Astrocyte of the hippocampus (primary cell): ENCODE results near the gene B4GALT7.
"Not testable (repeated sequence)": the region's sequence is repeated elsewhere in the genome, so short reads cannot be mapped to it uniquely, and the experiment has no call there.

Experiments used
- DNase-seq: peaks from one replicate; pipeline ENCODE4 v3.0.0; 2011; ENCODE audit warnings: low read depth, low spot score

The B4GALT7 gene, protein sequence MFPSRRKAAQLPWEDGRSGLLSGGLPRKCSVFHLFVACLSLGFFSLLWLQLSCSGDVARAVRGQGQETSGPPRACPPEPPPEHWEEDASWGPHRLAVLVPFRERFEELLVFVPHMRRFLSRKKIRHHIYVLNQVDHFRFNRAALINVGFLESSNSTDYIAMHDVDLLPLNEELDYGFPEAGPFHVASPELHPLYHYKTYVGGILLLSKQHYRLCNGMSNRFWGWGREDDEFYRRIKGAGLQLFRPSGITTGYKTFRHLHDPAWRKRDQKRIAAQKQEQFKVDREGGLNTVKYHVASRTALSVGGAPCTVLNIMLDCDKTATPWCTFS

DNA sequence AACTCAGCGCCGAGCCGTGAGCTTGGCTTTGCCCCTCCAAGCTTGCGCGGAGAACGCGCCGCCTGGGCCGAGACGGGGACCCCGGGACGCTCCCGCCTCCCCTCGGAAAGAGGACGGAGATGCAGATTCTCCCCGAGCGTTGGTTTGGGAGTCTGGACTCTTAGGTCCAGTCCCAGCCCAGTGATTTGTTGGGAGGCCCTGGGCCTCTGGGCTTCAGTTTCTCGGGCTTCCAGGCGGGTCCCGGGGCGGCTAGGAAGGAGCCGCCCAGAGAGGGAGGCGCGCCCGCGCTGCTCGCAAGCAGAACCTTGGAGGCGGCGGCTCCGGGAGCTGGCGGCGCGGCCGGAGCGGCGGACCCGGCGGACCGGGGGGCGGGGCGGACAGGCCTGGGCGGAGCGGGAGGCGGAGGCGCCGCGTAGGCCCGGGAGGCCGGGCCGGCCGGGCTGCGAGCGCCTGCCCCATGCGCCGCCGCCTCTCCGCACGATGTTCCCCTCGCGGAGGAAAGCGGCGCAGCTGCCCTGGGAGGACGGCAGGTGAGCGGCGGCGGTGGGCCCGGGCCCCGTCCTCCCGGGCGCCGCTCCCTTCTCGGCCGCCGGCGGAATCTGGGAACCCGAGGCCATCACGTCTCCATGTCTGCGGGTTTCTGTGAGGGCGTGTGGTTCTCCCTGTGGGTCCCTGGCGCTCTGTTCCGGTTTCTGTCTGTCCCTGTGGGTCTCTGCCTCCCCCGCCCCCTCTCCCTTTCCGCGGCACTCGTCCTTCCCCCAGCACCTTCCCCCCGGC is at the start of gene B4GALT7:
Gene B4GALT7, plus strand, starts transcription at position 402 of the 777 bp plus-strand sequence. Its CDS starts 79 bp downstream, at position 481.
- peak; percentile 95 for DNase-seq

DNA sequence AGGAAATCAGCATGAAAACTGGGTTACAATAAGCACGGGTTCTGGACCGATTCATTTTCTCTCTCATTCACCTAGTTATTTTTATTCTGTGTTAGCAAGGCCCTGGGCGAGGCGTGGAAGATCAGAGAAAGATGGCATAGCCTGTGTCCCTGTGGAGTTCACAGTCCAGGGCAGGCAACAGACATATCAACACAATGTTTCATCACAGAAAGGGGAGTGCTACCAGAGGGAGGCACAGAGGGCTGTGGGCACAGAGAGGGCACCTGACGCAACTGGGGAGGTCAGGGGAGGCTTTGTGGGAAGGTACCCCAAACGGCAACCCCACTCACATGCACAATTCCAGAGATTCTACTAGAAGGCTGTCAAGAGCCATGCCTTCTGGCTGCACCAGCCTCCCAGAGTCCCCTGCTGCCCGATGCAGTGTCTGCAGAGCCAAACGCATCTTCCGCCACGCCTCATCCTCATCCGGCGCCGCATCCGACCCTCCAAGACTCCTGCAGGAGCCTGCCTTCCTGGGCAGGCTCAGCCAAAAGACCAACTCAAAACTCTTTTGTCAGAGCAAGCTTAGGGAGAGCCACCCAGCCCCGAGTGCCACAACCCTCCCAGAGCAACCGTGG is 47.0 kb upstream of the B4GALT7 start:
- DNase-seq = peak; percentile 25

DNA sequence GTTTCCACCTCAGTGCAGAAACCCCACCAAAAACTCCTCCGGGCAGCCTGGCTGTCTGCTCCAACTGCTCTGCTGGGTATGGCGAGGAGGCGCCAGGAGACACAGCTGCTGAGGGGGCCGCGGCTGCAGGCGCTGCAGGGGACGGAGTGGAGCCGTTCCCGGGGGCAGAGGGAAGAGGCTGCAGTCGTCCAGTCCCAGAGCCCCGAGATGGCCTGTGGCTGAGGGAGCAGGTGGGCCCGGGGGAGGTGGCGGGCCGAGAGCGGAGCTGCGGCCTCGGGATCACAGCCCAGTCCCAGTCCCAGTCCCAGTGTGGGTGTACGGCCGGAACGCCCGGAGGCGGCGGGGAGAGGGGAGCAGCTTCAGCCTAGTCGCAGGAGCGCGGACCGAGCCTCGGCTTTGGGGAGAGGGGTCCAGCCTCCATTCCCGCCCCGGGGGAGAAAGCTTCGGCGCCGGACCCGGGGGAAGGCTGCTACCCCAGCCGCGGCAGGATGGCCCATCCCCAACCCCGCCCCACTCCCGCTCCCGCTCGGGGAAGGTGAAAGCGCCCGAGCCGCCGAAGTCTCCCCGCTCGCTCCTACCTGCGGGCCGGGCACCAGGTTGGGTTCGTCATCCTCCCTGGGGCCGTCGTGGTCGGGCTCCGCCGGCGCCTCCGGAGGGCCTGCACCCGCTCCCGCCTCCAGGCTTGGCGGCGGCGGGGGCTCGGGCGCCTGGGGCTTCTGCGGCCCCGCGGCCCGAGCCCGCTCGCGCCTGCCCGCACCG is 46.1 kb upstream of the B4GALT7 start:
- peak; percentile 59 for DNase-seq

DNA sequence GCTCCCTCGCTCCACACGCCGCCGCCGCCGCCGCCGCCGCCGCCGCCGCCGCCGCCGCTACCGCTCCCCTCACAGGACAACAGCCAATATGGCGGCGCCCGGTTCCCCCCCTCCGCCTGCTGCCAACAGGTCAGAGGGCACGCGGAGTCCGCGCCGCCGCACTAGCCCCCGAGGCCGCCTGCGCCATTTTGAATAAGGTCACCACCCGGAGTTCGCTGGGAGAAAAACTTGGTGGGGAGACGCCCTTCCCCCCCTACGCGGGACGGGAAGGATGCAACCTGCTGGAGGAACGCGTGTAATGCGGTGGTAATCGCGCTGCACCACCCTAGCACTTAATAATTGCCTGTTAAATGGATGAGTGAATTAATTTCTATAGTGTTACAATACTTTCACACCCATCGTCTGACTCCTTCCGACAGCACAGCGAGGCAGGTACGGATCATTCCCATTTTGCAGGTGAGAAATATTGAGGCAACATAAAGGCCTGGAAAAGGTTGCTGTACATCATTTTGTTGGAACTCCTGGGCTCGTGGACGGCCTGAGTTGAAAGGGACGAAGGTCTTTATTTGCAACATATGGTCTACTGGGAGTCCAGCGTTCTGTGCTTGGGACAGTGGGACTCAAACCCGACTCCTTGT is 45.3 kb upstream of the B4GALT7 start, which contains the start of gene FAM193B:
Gene FAM193B, minus strand, starts transcription at position 90 of the 638 bp plus-strand sequence. CDS start 105 bp downstream, outside the sequence.
- peak; percentile 97 for DNase-seq

DNA sequence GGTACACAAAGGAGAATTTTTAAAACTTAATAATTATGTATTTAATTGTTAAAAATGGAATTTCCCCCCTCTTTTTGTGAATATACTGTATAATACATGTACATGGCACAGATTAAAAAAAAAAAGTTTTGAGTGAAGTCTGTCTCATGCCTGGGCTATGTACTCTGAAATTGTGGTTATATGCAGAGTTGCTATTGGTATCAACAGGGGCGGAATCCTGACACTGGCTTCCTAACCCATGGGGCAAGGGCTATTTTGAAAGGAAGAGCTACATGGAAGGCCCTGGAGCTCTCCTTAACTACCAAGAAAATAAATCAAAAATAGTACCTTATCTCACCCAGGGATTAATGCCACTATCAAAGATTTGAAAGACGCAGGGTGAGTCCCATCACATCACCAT is 44.7 kb upstream of the B4GALT7 start:
- no peak for DNase-seq

DNA sequence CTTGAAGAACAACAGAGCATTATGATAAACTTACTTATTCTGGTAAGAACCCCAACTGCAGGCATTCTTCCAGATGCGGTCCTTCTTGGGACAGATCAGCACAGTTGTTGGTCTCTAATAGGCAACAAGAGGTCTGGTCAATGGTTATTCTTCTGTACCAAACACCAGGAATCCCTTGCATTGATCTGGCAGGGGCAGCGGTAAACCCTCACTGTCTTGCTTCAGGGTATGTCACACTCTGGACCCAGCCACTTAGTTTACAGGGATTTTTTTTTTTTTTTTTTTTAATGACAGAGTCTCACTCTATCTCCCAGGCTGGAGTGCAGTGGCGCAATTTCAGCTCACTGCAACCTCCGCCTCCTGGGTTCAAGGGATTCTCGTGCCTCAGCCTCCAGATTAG is 44.3 kb upstream of the B4GALT7 start:
- no peak for DNase-seq

DNA sequence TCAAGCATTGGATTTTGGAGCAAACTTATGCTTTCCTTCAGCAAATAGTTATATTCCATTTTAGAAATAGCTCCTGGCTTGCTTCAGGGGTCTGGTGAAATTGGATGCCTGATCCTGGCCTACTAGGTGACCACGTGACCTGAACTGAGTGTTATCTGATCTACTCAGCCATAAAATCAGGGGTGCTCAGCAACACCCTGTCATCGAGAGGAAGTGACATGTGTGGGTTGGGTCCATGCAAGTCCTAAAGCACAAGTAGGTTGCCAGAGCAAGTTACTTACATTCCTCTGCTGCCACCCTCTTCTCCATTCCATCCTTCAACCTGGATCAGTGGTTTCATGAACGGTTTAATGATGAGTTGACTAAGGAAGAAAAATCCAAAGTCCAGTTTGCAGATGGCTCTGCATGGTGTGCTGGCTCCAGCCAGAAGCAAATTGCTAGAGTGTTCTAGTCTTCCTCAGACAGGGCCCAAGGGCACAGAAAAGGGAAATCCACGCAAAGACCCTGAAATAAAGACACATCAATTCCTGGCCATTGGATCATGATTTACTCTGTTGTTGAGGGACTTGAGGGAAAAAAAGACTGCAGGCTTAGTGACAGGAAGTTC is 42.8 kb upstream of the B4GALT7 start:
- no peak for DNase-seq

DNA sequence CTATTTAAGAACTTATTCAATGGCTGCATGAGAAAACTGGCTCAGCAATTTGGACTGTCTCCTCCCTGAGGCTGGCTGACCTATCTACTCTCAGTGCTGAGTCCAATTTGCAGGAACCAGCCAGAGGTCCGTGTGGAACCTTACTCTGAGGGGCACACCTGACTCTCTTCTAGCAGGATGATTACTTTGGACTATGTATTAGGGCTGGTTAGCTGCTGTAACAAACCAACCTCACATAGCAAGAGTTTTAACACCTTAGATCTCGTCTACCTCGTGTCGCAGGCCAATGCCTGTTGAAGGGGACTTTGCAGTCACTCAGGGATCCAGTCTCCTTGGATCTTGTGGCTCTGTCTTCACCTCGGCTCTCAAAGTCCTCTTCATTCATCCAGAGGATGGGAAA is 42.1 kb upstream of the B4GALT7 start:
- no peak for DNase-seq

DNA sequence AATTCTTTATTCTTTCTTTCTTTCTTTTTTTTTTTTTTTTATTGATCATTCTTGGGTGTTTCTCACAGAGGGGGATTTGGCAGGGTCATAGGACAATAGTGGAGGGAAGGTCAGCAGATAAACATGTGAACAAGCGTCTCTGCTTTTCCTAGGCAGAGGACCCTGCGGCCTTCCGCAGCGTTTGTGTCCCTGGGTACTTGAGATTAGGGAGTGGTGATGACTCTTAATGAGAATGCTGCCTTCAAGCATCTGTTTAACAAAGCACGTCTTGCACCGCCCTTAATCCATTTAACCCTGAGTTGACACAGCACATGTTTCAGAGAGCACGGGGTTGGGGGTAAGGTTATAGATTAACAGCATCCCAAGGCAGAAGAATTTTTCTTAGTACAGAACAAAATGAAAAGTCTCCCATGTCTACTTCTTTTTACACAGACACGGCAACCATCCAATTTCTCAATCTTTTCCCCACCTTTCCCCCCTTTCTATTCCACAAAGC is 40.4 kb upstream of the B4GALT7 start:
- not testable (repeated sequence) for DNase-seq

DNA sequence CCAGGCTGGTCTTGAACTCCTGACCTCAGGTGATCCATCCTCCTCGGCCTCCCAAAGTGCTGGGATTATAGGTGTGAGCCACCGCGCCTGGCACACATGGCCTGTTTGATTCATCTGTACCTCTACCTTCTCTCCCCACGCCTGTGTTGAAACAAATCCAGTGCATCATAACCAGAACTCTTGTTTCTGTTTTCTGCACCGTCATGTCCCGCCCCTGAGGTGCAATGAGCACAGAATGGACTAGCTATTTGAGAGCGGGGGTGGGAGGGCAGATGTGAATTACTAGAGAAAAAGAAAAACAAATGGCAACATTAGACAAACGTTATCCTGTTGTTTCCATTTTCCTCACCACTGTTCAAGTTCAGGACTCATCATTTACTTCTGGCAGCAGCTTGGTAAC is 34.9 kb upstream of the B4GALT7 start:
- no peak for DNase-seq

DNA sequence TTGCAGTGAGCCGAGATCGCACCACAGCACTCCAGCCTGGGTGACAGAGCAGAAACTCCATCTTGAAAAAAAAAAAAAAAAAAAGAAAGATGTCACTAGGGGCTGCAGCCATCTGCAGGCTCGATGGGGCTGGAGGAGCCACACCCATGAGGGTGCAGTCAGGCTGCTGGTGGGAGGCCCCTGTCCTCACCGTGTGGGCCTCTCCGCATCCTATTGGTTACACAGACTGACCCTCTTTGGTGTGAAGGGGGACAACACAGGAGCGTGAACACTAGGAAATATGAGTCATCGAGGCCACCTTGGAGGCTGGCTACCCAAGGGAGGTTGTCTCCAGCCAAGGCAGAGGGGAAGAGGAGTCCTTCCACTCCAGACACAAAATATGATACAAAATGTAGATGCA is 31.6 kb upstream of the B4GALT7 start:
- DNase-seq = no peak

DNA sequence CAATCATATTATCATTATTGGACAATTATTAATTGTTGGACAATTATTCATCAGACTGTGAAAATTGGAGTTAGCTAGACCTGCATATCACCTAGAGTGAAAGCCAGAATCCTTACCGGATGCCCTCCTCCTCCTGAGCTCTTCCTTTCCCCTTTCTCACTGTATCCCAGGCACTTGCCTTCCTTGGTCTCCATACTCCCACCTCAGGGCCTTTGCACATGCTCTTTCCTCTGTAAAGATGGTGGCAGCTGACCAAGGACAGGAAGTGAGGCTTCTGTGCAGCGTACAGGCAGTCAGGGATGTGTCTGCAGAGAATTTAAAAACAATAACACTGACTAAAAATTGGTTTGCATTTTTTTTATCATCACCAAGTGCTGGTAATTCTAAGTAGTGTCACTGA is 30.0 kb upstream of the B4GALT7 start:
- no peak for DNase-seq

DNA sequence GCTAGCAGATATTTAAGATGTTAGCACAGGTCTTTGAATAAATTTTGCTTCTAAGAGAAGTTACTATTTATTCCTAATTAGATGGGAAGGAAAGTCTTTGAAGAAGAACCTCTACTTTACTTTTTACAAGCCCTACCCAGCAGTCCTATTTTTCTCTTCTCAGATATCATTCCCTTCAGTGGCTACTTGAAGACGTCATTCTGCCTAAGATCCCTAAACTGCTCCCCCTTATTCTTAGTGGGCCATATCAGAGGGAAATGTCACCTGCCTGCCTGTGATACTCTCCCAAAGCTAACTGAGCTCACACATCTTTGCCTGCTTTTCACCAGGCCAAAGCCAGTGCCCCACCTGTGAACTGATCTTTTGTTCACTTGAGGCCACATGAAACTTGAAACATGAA is 24.4 kb upstream of the B4GALT7 start:
- DNase-seq = no peak

DNA sequence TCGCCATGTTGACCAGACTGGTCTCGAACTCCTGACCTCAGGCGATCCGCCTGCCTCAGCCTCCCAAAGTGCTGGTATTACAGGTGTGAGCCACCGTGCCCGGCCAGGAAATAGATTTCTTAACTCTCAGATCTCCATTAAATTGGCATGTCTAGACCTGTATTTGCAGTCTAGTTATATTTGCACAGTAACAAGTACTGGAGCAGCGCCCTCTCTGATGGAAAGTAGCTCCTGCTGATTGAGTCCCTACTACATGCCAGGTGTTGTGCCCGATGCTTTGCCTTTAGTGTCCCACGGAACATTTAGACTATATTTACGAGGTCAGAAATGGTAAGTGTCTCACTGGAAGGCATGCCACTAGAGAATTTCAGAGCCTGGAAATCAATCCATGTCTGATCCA is 23.8 kb upstream of the B4GALT7 start:
- no peak for DNase-seq

DNA sequence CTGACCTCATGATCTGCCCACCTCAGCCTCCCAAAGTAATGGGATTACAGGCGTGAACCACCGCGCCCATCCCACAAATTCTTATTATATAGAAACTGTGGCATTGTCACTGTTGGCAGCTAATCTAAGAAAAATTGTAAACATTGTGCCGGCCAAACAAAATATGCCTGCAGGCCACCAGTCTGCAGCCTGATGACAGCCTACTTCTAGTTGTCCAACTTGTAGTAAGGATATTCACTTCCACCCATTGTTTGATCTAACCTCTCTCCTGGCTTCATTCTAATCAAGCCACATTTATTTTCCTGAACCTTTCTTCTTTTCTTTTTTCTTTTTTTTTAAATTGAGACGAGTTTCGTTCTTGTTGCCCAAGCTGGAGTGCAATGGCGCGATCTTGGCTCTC is 21.6 kb upstream of the B4GALT7 start:
- no peak for DNase-seq

DNA sequence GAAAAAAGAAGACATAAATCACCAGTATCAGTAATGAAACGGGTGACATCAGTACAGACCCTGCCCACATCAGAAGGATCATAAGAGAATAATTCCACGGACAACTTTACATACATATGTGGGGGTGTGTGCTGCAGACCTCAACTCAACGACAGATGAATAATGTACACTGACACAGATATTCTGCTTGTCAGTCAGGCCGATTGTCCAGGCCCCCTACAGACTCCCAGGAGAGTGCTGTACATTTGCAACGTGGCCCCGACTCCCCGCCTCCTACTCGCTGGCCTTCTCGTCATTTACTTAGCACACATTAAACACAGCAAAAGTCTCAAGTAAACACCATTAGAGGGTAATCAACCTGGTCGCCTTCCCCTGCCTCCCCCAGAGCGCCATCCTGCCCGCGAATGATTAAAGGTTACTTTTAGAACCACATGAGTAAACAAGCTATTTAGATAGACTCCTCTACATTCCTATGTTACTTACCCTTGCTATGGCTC is 11.5 kb upstream of the B4GALT7 start:
- DNase-seq = no peak

DNA sequence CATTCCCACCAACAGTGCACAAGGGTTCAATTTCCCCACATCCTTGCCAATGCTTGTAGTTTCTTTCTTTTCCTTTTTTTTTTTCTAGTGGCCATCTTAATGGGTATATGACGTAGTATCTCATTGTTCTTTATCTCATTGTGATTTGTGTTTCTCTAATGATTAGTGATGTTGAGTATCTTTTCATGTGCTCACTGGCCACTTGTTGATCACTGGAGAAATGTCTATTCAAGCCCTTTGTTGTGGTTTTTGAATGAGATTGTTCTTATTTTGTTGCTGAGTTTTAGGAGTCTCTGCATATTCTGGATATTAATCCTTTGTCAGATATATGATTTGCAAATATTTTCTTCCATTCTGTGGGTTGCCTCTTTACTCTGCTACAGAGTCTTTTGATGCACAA is 9.5 kb upstream of the B4GALT7 start:
- no peak for DNase-seq

DNA sequence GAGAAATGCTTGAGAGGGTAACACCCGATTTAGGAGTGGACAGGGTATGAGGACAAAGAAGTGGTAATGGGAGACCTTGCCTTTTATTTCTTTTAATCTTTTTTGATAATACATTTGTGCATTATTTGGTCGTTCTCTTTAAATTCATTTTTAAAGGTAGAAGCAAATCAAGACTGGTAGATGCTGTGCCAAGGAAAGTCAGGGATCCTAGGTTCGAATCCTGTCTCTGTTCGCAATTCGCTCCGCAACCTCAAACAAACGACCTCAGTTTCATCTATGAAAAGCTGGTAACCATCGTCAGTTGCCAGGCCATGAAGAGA is 8.3 kb upstream of the B4GALT7 start:
- DNase-seq = no peak

DNA sequence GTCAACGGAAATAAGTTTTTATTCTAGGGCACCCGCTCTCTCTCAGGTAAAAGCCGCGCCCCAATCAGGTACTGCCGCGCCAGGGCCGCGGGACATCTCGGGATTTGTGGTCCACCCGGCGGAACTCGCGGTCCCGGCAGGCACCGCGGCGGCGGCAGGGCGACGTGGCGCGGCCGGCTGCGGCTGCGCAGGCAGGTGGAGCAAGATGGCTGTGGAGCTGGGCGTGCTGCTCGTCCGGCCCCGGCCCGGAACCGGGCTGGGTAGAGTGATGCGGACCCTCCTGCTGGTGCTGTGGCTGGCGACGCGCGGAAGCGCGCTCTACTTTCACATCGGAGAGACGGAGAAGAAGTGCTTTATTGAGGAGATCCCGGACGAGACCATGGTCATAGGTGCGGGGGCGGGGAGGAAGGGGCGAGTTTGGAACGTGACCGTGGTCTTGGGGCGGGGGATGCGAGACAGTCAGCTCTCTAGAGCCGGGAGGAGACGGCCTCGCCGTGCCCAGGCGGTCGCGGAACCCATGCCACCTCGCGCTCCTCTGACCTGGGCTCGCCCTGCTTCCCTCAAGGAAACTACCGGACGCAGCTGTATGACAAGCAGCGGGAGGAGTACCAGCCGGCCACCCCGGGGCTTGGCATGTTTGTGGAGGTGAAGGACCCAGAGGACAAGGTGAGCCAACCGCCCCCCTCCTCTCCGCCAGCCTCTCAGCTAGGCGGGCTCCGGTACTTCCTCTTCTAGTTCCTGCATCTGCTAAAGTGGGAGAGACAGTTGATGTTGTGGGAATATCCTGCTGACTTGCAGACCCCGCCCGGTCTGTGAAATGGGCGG is 7.7 kb upstream of the B4GALT7 start, which contains the start of gene TMED9:
Gene TMED9, plus strand, starts transcription at position 194 of the 825 bp plus-strand sequence. Its CDS starts 12 bp downstream, at position 206.
- DNase-seq = peak; percentile 96

DNA sequence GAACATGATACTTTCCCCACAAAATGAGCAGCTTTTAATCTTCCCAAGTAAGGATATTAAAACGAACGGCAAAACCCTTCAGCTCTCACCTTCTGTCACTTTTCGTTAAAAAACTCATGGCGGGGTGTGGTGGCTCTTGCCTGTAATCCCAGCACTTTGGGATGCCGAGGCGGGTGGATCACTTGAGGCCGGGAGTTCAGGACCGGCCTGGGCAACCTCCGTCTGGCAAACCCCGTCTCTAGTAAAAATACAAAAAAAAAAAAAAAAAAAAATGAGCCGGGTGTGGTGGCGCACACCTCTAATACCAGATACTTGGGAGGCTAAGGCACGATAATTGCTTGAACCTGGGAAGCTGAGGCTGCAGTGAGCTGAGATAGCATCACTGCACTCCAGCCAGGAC is 7.0 kb upstream of the B4GALT7 start:
- no peak for DNase-seq
